HL-60 (cell line): ENCODE measurements around the gene MAPK6.

Source experiments
- POLR2AphosphoS5 ChIP-seq: IDR thresholded peaks from 2 replicates; pipeline ENCODE4 v1.6.1; 2012; ENCODE audit warnings: low read depth
- TF ChIP-seq, protein P1 (sequence below): IDR thresholded peaks from 2 replicates; pipeline ENCODE4 v1.6.1; 2012; ENCODE audit warnings: low read depth; ENCODE audit not compliant: insufficient replicate concordance
- TF ChIP-seq, protein P2 (sequence below): IDR thresholded peaks from one replicate; pipeline ENCODE4 v1.5.1; 2011; ENCODE audit warnings: low read length, control low read depth, inconsistent platforms; ENCODE audit not compliant: insufficient read depth

DNA sequence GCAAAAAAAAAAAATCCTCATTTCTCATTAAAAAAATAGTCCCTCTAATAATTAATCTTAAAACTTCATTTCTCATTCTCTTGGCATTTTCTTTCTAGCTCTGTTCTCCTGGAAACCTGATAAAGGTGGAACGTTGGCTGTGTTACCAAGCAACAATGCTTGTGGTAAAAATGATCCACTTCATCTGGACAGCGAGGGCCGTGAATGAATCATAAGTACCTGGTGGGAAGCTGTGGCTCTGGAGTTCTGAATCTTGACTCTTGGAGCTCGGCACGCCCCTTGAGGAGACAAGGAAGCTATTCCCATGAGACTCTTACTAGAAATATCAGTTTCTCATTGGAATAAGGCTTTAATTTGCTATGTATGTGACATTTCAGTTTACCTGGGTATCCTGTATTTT is 61.0 kb downstream of the MAPK6 start:
- TF ChIP-seq, protein P1, sequence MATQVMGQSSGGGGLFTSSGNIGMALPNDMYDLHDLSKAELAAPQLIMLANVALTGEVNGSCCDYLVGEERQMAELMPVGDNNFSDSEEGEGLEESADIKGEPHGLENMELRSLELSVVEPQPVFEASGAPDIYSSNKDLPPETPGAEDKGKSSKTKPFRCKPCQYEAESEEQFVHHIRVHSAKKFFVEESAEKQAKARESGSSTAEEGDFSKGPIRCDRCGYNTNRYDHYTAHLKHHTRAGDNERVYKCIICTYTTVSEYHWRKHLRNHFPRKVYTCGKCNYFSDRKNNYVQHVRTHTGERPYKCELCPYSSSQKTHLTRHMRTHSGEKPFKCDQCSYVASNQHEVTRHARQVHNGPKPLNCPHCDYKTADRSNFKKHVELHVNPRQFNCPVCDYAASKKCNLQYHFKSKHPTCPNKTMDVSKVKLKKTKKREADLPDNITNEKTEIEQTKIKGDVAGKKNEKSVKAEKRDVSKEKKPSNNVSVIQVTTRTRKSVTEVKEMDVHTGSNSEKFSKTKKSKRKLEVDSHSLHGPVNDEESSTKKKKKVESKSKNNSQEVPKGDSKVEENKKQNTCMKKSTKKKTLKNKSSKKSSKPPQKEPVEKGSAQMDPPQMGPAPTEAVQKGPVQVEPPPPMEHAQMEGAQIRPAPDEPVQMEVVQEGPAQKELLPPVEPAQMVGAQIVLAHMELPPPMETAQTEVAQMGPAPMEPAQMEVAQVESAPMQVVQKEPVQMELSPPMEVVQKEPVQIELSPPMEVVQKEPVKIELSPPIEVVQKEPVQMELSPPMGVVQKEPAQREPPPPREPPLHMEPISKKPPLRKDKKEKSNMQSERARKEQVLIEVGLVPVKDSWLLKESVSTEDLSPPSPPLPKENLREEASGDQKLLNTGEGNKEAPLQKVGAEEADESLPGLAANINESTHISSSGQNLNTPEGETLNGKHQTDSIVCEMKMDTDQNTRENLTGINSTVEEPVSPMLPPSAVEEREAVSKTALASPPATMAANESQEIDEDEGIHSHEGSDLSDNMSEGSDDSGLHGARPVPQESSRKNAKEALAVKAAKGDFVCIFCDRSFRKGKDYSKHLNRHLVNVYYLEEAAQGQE = no peak
- TF ChIP-seq, protein P2, sequence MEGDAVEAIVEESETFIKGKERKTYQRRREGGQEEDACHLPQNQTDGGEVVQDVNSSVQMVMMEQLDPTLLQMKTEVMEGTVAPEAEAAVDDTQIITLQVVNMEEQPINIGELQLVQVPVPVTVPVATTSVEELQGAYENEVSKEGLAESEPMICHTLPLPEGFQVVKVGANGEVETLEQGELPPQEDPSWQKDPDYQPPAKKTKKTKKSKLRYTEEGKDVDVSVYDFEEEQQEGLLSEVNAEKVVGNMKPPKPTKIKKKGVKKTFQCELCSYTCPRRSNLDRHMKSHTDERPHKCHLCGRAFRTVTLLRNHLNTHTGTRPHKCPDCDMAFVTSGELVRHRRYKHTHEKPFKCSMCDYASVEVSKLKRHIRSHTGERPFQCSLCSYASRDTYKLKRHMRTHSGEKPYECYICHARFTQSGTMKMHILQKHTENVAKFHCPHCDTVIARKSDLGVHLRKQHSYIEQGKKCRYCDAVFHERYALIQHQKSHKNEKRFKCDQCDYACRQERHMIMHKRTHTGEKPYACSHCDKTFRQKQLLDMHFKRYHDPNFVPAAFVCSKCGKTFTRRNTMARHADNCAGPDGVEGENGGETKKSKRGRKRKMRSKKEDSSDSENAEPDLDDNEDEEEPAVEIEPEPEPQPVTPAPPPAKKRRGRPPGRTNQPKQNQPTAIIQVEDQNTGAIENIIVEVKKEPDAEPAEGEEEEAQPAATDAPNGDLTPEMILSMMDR = no peak
- no peak for TF ChIP-seq POLR2AphosphoS5
